ENCODE data around the gene PLEKHM2. TPM values are rescaled to one million over a fixed set of nuclear protein-coding genes. Genes with fewer than 3 reads are reported as not detected.

The PLEKHM2 gene
- total RNA-seq, 2 experiments from 2014 or later, result 27.5 to 45.7 TPM

- intact Hi-C loops (cut with micrococcal nuclease; ENCODE audit: unreplicated experiment), result no loop called here
- Histone ChIP-seq H3K9me3 (ENCODE audit: low read length) (no peaks in the 10 kb centered on the region), H4K20me1 (ENCODE audit: insufficient read depth, low read length) (no peaks in the 10 kb centered on the region), H2AFZ (ENCODE audit: low read length) (no peak overlapping the region), H3K4me1 (ENCODE audit: insufficient read depth, low read length, poor library complexity, severe bottlenecking) (no peaks in the 10 kb centered on the region), H3K4me3 (ENCODE audit: low read depth, low read length, poor library complexity, severe bottlenecking) (no peak overlapping the region), H3K36me3 (ENCODE audit: insufficient read depth, low read length) (no peaks in the 10 kb centered on the region), H3K79me2 (ENCODE audit: insufficient read depth, low read depth, low read length) (no peaks in the 10 kb centered on the region), H3K27ac (ENCODE audit: low read depth, low read length, poor library complexity, severe bottlenecking) (no peak overlapping the region), H3K4me2 (ENCODE audit: low read length) (no peak overlapping the region), H3K9me2 (ENCODE audit: insufficient read depth, low read length) (no peaks in the 10 kb centered on the region)
- CTCF ChIA-PET (ENCODE audit: unreplicated experiment), result no interaction called here
- TF ChIP-seq EZH2phosphoT487 (IDR thresholded peaks at IDR 0.05; ENCODE audit: borderline replicate concordance, low read depth, low read length), result no peak
- TF ChIP-seq CTCF (conservative IDR thresholded peaks at IDR 0.05; ENCODE audit: low read length), result no peak
- POLR2A ChIA-PET, result no interaction called here
- BruUV-seq (replicated peaks), result no TSS peak
- DNase-seq (ENCODE audit: low spot score), result no peak
Observed at GRCh38 chr1:15755646-15756040, 71.5 kb downstream of the PLEKHM2 start.

GRCh38 chr1:15756143-15757015, 72.3 kb downstream of the PLEKHM2 start:
- Histone ChIP-seq H3K27ac (ENCODE audit: low read depth, low read length, poor library complexity, severe bottlenecking) (no peak overlapping the region), H3K79me2 (ENCODE audit: insufficient read depth, low read depth, low read length) (no peaks in the 10 kb centered on the region), H3K4me3 (ENCODE audit: low read depth, low read length, poor library complexity, severe bottlenecking) (no peak overlapping the region), H3K36me3 (ENCODE audit: insufficient read depth, low read length) (no peaks in the 10 kb centered on the region), H3K9me3 (ENCODE audit: low read length) (no peaks in the 10 kb centered on the region), H3K9me2 (ENCODE audit: insufficient read depth, low read length) (no peaks in the 10 kb centered on the region), H2AFZ (ENCODE audit: low read length) (no peak overlapping the region), H3K4me1 (ENCODE audit: insufficient read depth, low read length, poor library complexity, severe bottlenecking) (no peaks in the 10 kb centered on the region), H3K4me2 (ENCODE audit: low read length) (no peak overlapping the region), H4K20me1 (ENCODE audit: insufficient read depth, low read length) (no peaks in the 10 kb centered on the region)
- ChIA-PET CTCF (ENCODE audit: unreplicated experiment) (no interaction called here), POLR2A (interaction anchor here (0.6 kb wide), 1 partner anchor 103 kb away, joined by 4 read pairs; no protein-coding TSS in a partner anchor)
- intact Hi-C loops (cut with micrococcal nuclease; ENCODE audit: unreplicated experiment), result no loop called here
- DNase-seq (ENCODE audit: low spot score), result no peak
- TF ChIP-seq EZH2phosphoT487 (IDR thresholded peaks at IDR 0.05; ENCODE audit: borderline replicate concordance, low read depth, low read length) (no peak), CTCF (conservative IDR thresholded peaks at IDR 0.05; ENCODE audit: low read length) (no peak)
- BruUV-seq (replicated peaks), result no TSS peak

- no TSS peak for BruUV-seq (replicated peaks)
- DNase-seq (ENCODE audit: low spot score), result no peak
- H3K79me2 ChIP-seq (ENCODE audit: insufficient read depth, low read depth, low read length), result no peaks in the 10 kb centered on the region
- H3K9me3 ChIP-seq (ENCODE audit: low read length), result no peaks in the 10 kb centered on the region
- H3K4me2 ChIP-seq (ENCODE audit: low read length), result no peak overlapping the region
- H3K4me1 ChIP-seq (ENCODE audit: insufficient read depth, low read length, poor library complexity, severe bottlenecking), result no peaks in the 10 kb centered on the region
- no peaks in the 10 kb centered on the region for H3K36me3 ChIP-seq (ENCODE audit: insufficient read depth, low read length)
- H4K20me1 ChIP-seq (ENCODE audit: insufficient read depth, low read length), result no peaks in the 10 kb centered on the region
- H3K4me3 ChIP-seq (ENCODE audit: low read depth, low read length, poor library complexity, severe bottlenecking), result no peak overlapping the region
- no peak overlapping the region for H3K27ac ChIP-seq (ENCODE audit: low read depth, low read length, poor library complexity, severe bottlenecking)
- CTCF ChIA-PET (ENCODE audit: unreplicated experiment), result no interaction called here
- intact Hi-C loops (cut with micrococcal nuclease; ENCODE audit: unreplicated experiment), result no loop called here
- POLR2A ChIA-PET, result no interaction called here
- TF ChIP-seq CTCF (conservative IDR thresholded peaks at IDR 0.05; ENCODE audit: low read length) (no peak), EZH2phosphoT487 (IDR thresholded peaks at IDR 0.05; ENCODE audit: borderline replicate concordance, low read depth, low read length) (no peak)
- H3K9me2 ChIP-seq (ENCODE audit: insufficient read depth, low read length), result no peaks in the 10 kb centered on the region
- H2AFZ ChIP-seq (ENCODE audit: low read length), result no peak overlapping the region
Observed at GRCh38 chr1:15757016-15757543, 73.0 kb downstream of the PLEKHM2 start.

Measured in OCI-LY7 (cell line).